Stimulated activated CD4-positive, alpha-beta T cell treated with anti-CD3 and anti-CD28 coated beads, Interleukin-2, amount 100 ng/mL, for 48 hours (primary cell): ENCODE results near the gene SLC6A8.
A peak's percentile ranks its signal among the peaks of the same experiment; 100 is the strongest.
"Not testable (repeated sequence)": the region's sequence is repeated elsewhere in the genome, so short reads cannot be mapped to it uniquely, and the experiment has no call there.

Experiments
- DNase-seq, 2 donors: peaks; one replicate each; pipeline ENCODE4 v3.0.0-alpha.2; 2020

The SLC6A8 gene

GRCh38 chrX:153694256-153694655, 6.5 kb downstream of the SLC6A8 start:
- not testable (repeated sequence) for DNase-seq

DNA sequence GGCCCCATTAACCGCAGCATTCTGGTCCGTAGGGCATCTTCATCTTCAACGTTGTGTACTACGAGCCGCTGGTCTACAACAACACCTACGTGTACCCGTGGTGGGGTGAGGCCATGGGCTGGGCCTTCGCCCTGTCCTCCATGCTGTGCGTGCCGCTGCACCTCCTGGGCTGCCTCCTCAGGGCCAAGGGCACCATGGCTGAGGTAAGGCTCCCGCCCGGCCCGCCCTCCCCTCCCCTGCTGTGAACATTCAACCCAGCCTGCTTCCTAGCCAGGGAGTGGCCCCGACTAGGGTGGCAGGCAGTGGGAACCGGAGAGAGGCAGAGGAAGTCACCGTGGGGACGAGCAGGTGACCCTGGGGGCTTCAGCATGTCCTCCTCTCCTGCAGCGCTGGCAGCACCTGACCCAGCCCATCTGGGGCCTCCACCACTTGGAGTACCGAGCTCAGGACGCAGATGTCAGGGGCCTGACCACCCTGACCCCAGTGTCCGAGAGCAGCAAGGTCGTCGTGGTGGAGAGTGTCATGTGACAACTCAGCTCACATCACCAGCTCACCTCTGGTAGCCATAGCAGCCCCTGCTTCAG, 7.1 kb downstream of the SLC6A8 start:
- no peak for DNase-seq

- no peak for DNase-seq
Measured at GRCh38 chrX:153696100-153696499, 8.4 kb downstream of the SLC6A8 start.

DNA sequence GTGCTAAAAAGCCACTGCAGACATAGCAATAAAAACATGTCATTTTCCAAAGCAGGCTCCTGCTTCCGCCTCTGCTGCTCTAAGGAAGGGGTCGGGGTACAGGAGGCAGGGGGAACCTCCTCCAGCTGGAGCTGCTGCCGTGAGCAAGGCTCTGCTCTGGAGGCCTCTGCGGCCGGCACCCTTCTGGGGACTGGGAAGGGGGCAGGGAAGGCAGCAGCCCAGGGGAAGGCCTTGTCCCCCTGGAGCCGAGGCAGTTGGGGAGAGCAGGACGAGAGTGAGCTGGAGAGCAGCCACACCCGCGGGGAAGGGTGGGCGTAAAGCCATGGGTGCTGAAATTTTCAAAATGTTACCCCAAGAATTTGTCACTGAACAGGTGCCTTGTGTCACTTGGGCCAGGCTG, 8.8 kb downstream of the SLC6A8 start:
- not testable (repeated sequence) for DNase-seq

DNA sequence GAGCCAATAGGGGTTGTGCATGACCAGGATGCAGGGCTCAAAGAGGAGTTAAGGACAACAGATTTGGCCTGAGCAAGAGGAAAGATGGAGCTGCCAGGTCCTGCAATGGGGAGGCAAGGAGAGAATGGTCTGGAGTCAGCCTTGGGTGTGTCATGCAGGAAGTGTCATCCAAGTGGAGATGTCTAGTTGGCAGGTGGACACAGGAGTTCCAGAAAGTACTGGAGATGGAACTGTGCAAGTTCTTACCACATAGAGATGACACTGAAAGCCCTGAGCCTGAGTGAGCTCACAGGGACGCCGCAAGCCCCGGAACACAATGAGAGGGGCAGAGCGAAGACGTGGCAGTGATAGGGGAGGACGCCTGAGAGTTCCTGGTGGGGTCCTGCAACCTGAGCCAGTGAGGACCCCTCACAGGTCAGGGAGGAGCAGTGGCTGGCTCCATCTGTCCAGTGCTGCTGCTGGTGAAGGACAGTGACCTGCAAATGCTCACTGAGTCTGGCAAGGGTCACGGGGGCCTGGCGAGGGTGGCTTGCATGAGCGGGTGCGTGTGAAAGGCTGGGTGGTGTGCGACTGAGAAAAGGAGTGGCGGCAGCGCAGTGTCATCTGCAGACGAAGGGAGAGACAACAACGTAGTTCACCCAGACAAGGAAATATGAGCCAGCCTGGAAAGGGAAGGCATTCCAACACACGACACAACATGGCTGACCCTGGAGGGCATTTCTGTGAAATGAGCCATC, 9.4 kb downstream of the SLC6A8 start:
- DNase-seq = not testable (repeated sequence)

DNA sequence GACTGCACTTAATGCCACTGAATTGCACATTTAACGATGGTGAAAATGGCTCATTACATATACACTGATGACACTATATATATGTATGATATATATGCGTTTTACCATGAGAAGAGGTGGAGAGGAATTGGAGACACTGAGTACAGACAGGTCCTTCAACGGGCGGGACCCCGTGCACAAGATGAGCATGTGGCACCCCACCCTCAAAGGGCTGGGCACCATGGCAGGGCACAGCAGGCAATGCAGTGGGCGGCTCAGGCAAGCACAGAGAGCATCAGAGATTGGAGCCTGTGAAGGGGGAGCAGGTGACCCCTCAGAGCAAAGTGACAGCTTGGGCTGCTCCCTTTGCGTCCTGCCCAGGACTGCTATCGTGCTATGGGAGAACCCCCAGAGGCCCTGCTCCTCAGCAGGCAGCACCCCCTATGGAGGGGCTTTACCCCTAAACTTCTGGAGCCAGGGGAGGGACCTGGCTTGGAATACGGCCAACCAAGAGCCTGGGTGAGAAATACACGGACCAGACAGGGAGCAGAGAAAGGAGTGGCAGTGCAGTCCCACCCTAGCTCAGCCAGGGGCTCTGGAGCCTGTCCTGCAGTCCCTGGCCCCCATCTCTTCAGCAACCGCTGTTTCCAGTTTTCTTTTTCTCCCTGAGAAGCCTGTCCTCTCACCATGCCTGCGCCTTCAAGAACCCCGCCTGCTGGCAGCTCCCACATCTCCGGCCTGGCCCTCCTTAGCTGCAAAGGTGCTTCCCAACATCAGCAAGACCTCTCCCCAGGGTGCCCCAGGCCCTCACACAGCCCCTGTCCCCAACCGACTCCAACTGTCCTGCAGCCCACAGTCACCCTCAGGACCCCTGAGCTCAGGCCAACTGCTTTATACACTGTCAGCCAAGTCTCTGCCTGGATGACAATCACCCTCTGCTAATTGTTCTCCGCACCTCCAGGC, 10.5 kb downstream of the SLC6A8 start:
- no peak for DNase-seq

DNA sequence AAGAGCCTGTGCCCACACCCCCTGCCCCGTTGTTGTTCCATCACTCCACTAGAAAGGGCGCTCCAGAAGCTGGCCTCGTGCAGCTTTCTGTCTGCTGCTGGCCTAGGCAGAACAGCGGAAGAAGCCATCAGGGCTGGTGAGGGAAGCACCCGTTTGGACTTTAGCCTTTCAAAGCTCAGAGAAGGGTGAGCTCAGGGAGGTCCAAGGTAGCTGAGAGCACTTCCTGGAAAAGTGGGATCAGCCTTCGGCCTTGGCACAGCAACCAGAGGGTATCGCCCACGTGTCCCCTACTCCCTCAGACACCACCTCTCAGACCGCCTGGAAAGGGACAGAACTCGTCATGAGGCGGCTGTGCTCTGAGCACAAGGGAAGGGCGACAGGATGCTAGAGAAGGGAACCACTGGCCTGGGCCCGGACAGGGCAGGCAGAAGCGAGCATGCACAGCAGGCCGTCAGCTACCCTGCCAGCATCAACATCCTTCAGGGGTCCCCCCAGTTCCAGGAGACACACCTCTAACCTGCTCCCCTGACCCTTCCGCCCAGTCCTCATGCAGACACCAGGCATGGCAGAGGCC, 11.6 kb downstream of the SLC6A8 start:
- not testable (repeated sequence) for DNase-seq

- not testable (repeated sequence) for DNase-seq
Measured at GRCh38 chrX:153699784-153700371, 12.2 kb downstream of the SLC6A8 start.

- no peak for DNase-seq
Measured at GRCh38 chrX:153700376-153700945, 12.7 kb downstream of the SLC6A8 start.

GRCh38 chrX:153700967-153701366, 13.2 kb downstream of the SLC6A8 start:
- DNase-seq = no peak

- no peak for DNase-seq
Measured at GRCh38 chrX:153701706-153702105, 14.0 kb downstream of the SLC6A8 start.

- DNase-seq = no peak
Measured at GRCh38 chrX:153702336-153703035, 14.8 kb downstream of the SLC6A8 start.

- no peak for DNase-seq
Measured at GRCh38 chrX:153703036-153703370, 15.3 kb downstream of the SLC6A8 start.

DNA sequence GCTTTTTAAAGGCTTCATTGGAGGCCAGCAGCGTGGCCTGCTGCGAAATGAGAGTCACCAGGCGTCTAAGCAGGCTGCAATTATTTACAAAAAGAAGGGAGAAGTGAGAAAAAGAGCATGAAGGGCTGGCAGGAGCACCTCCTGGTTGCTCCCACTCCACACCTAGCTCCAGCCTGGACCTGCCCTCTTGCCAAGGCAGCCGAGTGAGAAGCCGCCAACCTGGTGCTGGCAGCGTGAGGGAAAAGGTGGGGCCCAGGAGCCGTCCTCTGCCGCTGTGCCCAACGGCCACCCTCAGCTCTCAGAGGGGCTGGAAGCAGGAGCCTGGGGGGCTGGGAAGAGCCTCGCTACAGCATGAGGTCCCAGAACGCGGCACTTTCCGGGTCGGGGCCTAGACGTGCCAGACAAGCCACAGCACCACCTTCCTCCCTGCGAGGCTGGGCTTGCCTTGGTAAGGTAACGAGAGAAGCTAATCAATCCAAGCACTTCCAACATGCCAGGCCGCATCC, 16.3 kb downstream of the SLC6A8 start:
- DNase-seq = no peak

DNA sequence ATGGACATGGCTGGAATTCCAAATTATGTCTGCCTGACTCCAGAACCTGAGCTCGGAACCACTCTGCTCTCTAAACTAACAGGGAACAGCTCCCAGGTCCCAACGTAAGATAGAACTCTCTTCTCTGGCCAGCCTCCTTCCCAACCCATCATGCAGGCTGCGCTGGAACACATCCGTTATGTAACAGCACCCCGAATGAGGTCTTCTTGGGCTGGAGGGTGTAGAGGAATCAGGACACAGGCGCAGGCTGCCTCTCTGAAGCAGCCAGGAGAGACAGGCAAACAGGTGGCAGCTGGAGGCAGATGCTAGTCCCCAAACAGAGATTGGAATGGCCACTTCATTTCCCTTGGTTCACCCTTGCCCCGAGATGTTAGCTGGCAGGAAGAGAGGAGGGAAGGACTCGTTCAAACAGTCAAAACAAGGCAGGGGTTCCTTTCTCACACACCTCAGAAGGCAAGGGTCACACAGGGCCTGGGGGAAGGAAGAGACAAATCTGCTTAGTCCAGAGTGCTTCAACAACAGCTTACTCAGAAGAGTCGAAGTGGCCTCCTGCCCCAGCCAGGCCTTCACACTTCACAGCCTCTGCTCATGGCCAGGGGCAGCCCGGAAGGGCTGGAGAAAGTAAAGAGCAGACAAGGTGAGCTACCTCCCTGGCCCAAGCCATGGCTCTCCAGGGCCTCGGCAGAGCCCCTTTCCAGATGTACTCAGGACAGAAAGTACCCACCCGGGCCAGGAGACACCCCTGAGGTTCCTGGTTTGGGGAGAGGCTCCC, 17.1 kb downstream of the SLC6A8 start:
- not testable (repeated sequence) for DNase-seq

GRCh38 chrX:153705403-153706060, 17.8 kb downstream of the SLC6A8 start:
- not testable (repeated sequence) for DNase-seq

- DNase-seq = no peak
Measured at GRCh38 chrX:153706799-153707198, 19.1 kb downstream of the SLC6A8 start.

GRCh38 chrX:153707406-153707805, 19.7 kb downstream of the SLC6A8 start:
- no peak for DNase-seq

GRCh38 chrX:153708415-153708814, 20.7 kb downstream of the SLC6A8 start:
- DNase-seq = peak in 1 of 2 donors; percentile 45
